HepG2 (cell line): ENCODE data around the gene TMEM9. TPM values are rescaled to one million over a fixed set of nuclear protein-coding genes. Genes with fewer than 3 reads are reported as not detected.

Experiments used
- ETV6 ChIP-seq: sonication (generic); formaldehyde crosslinking; conservative IDR thresholded peaks from 2 replicates; pipeline ENCODE4 v1.4.0; 2020; ENCODE audit warnings: missing genetic modification reagents
- GFI1 ChIP-seq: sonication (generic); formaldehyde crosslinking; IDR thresholded peaks from 2 replicates; pipeline ENCODE4 v1.5.0; 2020; ENCODE audit warnings: missing genetic modification reagents, mild to moderate bottlenecking, borderline replicate concordance
- HNRNPK ChIP-seq: fragments of 200-400 bp; formaldehyde crosslinking; IDR thresholded peaks from 2 replicates; pipeline ENCODE4 v1.6.1; 2018; ENCODE audit warnings: low read length, low read depth, moderate library complexity, mild to moderate bottlenecking; ENCODE audit not compliant: poor library complexity, severe bottlenecking
- JDP2 ChIP-seq: sonication (generic); formaldehyde crosslinking; IDR thresholded peaks from 2 replicates; pipeline ENCODE4 v1.8.1; 2022; ENCODE audit warnings: missing genetic modification reagents, borderline replicate concordance
- KAT8 ChIP-seq: IDR thresholded peaks from 2 replicates; pipeline ENCODE4 v1.6.1; 2016; ENCODE audit warnings: missing genetic modification reagents, missing compliant biosample characterization
- NFIB ChIP-seq: sonication (generic); formaldehyde crosslinking; IDR thresholded peaks from 2 replicates; pipeline ENCODE4 v1.9.0; 2021; ENCODE audit warnings: missing genetic modification reagents, mild to moderate bottlenecking, borderline replicate concordance
- ZNF543 ChIP-seq: sonication (generic); formaldehyde crosslinking; IDR thresholded peaks from 2 replicates; pipeline ENCODE4 v1.4.0; 2020; ENCODE audit warnings: mild to moderate bottlenecking, missing genetic modification reagents
- polyA plus RNA-seq, 8 experiments: library from polyadenylated mRNA; depleted of rRNA in 3 of 8; stranded (reverse) in 7 of 8; unstranded in 1 of 8; fragments of >200 nt; fragmentation: Illumina TruSeq in 4 of 8; extraction: Trizol in 4 of 8; gene quantifications; 2 replicates each; pipeline versions ENCODE4 v1.2.1 to v1.2.3, GENCODE V29; 2011 to 2016; ENCODE audit warnings: low read depth in 4 of 8, missing spikeins in 1 of 8, mixed read lengths in 1 of 8; ENCODE audit not compliant: insufficient read depth in 1 of 8
- total RNA-seq, 5 experiments: library from RNA; depleted of rRNA; stranded (reverse); fragments of >200 nt; fragmentation: Illumina TruSeq; extraction: Trizol; gene quantifications; 2 replicates each; pipeline ENCODE4 v1.2.3, GENCODE V29; 2016; ENCODE audit warnings: low read depth in 1 of 5
- TF ChIP-seq, protein P1 (sequence below), 2 experiments: fragments of 450-650 bp in 1 of 2; sonication (generic) in 1 of 2; formaldehyde crosslinking in 1 of 2; IDR thresholded peaks; 2 replicates each; pipeline versions ENCODE4 v1.6.1 to v1.8.0; 2016 to 2022; ENCODE audit warnings: antibody characterized with exemption in 1 of 2, mild to moderate bottlenecking in 1 of 2, missing genetic modification reagents in 1 of 2
- TF ChIP-seq, protein P2 (sequence below): sonication (generic); formaldehyde crosslinking; IDR thresholded peaks from 2 replicates; pipeline ENCODE4 v1.8.1; 2023; ENCODE audit warnings: mild to moderate bottlenecking, missing genetic modification reagents, borderline replicate concordance
- TF ChIP-seq, protein P3 (sequence below), 2 experiments: sonication (generic) in 1 of 2; formaldehyde crosslinking in 1 of 2; IDR thresholded peaks; 2 replicates each; pipeline versions ENCODE4 v1.4.0 to v1.6.1; 2018 to 2020; ENCODE audit warnings: missing genetic modification reagents in 2 of 2, borderline replicate concordance in 1 of 2, low read depth in 1 of 2, mild to moderate bottlenecking in 1 of 2, missing biosample characterization in 1 of 2
- TF ChIP-seq, protein P4 (sequence below): sonication (generic); formaldehyde crosslinking; IDR thresholded peaks from 2 replicates; pipeline ENCODE4 v1.4.0; 2020; ENCODE audit warnings: mild to moderate bottlenecking, missing genetic modification reagents
- TF ChIP-seq, protein P5 (sequence below): sonication (generic); formaldehyde crosslinking; IDR thresholded peaks from 2 replicates; pipeline ENCODE4 v1.5.0; 2020; ENCODE audit warnings: missing genetic modification reagents

TMEM9 gene
- total and polyA plus RNA-seq, 2 of the 13 experiments (the other 11 are each of a cell fraction or from before 2014, with no cell fraction given), result 60.9 to 102 TPM

- TF ChIP-seq, protein P1, sequence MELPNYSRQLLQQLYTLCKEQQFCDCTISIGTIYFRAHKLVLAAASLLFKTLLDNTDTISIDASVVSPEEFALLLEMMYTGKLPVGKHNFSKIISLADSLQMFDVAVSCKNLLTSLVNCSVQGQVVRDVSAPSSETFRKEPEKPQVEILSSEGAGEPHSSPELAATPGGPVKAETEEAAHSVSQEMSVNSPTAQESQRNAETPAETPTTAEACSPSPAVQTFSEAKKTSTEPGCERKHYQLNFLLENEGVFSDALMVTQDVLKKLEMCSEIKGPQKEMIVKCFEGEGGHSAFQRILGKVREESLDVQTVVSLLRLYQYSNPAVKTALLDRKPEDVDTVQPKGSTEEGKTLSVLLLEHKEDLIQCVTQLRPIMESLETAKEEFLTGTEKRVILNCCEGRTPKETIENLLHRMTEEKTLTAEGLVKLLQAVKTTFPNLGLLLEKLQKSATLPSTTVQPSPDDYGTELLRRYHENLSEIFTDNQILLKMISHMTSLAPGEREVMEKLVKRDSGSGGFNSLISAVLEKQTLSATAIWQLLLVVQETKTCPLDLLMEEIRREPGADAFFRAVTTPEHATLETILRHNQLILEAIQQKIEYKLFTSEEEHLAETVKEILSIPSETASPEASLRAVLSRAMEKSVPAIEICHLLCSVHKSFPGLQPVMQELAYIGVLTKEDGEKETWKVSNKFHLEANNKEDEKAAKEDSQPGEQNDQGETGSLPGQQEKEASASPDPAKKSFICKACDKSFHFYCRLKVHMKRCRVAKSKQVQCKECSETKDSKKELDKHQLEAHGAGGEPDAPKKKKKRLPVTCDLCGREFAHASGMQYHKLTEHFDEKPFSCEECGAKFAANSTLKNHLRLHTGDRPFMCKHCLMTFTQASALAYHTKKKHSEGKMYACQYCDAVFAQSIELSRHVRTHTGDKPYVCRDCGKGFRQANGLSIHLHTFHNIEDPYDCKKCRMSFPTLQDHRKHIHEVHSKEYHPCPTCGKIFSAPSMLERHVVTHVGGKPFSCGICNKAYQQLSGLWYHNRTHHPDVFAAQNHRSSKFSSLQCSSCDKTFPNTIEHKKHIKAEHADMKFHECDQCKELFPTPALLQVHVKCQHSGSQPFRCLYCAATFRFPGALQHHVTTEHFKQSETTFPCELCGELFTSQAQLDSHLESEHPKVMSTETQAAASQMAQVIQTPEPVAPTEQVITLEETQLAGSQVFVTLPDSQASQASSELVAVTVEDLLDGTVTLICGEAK (IDR thresholded peaks at IDR 0.05), result no peak
- TF ChIP-seq, protein P1 (CRISPR knock-in tag; IDR thresholded peaks at IDR 0.05), result peak; percentile 31; the same call in 1 of the 2 replicates
- no peak for TF ChIP-seq JDP2 (CRISPR knock-in tag)
- no peak for TF ChIP-seq NFIB (CRISPR knock-in tag)
- TF ChIP-seq ETV6, result no peak
- TF ChIP-seq, protein P2, sequence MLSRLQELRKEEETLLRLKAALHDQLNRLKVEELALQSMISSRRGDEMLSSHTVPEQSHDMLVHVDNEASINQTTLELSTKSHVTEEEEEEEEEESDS (CRISPR knock-in tag), result no peak
- no peak for TF ChIP-seq KAT8 (CRISPR knock-in tag)
- TF ChIP-seq ZNF543 (CRISPR knock-in tag), result 0 out of 2 replicates have a peak, but pooled peaks have one; percentile 7
- TF ChIP-seq, protein P3, sequence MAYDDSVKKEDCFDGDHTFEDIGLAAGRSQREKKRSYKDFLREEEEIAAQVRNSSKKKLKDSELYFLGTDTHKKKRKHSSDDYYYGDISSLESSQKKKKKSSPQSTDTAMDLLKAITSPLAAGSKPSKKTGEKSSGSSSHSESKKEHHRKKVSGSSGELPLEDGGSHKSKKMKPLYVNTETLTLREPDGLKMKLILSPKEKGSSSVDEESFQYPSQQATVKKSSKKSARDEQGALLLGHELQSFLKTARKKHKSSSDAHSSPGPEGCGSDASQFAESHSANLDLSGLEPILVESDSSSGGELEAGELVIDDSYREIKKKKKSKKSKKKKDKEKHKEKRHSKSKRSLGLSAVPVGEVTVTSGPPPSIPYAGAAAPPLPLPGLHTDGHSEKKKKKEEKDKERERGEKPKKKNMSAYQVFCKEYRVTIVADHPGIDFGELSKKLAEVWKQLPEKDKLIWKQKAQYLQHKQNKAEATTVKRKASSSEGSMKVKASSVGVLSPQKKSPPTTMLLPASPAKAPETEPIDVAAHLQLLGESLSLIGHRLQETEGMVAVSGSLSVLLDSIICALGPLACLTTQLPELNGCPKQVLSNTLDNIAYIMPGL (CRISPR knock-in tag; IDR thresholded peaks at IDR 0.05; ENCODE audit: borderline replicate concordance in 1 of 2, low read depth in 1 of 2), result peak in 1 of 2 experiments; percentile 58; a peak in 1 of 4 replicates
- no peak for TF ChIP-seq HNRNPK
- TF ChIP-seq, protein P4, sequence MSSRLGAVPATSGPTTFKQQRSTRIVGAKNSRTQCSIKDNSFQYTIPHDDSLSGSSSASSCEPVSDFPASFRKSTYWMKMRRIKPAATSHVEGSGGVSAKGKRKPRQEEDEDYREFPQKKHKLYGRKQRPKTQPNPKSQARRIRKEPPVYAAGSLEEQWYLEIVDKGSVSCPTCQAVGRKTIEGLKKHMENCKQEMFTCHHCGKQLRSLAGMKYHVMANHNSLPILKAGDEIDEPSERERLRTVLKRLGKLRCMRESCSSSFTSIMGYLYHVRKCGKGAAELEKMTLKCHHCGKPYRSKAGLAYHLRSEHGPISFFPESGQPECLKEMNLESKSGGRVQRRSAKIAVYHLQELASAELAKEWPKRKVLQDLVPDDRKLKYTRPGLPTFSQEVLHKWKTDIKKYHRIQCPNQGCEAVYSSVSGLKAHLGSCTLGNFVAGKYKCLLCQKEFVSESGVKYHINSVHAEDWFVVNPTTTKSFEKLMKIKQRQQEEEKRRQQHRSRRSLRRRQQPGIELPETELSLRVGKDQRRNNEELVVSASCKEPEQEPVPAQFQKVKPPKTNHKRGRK, result no peak
- no peak for TF ChIP-seq GFI1 (CRISPR knock-in tag)
- TF ChIP-seq, protein P5, sequence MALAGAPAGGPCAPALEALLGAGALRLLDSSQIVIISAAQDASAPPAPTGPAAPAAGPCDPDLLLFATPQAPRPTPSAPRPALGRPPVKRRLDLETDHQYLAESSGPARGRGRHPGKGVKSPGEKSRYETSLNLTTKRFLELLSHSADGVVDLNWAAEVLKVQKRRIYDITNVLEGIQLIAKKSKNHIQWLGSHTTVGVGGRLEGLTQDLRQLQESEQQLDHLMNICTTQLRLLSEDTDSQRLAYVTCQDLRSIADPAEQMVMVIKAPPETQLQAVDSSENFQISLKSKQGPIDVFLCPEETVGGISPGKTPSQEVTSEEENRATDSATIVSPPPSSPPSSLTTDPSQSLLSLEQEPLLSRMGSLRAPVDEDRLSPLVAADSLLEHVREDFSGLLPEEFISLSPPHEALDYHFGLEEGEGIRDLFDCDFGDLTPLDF, result no peak
Observed at GRCh38 chr1:201153474-201154388, 543 bp downstream of the TMEM9 start (continued).
